RKO (cell line): ENCODE measurements around the gene SGPP2.
"Not testable (repeated sequence)": the region's sequence is repeated elsewhere in the genome, so short reads cannot be mapped to it uniquely, and the experiment has no call there.

Source experiments
- DNase-seq: peaks from one replicate; pipeline ENCODE4 v3.0.0-alpha.2; 2016; ENCODE audit warnings: low spot score

The SGPP2 gene

DNA sequence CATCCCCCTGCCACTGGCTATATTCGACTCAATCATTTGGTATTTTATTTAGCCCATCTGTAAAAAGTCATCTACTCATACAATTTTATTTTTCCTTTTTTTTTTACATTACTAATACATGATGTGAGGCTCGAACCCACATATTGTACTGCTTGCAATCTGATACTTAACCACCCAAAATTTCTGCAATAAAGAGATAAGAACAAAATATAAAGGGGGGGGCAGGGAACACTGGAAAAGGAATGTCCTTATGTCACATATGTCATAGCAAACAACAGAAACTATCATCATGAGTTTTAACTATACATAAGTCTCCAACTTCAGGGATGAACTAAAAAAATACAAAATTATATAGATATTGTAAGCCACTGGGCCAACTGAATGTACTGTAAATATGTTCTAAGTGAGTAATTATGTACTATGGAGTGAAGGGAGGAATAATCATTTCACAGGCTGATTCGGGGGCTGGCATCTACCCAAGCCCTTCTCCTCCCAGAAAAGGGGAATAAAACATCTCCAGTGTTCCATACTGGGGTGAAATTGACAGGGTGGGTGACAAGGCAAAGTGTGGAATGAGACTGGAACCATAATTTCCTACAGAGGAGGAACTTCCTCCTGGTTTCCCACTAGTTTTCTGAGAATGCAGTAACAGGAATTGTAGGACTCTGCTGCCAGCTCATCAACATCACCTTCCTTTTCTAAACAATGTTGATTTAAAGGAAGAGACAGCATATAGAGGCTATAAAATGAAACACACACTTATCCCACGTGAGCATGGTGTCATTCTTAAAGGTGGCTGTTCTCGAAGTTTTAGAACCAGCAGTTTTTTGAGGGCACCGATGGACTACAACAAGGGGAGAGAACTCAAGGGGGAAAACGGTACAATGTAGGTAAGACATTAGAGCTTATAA is 152.1 kb downstream of the SGPP2 start:
- DNase-seq, result no peak

DNA sequence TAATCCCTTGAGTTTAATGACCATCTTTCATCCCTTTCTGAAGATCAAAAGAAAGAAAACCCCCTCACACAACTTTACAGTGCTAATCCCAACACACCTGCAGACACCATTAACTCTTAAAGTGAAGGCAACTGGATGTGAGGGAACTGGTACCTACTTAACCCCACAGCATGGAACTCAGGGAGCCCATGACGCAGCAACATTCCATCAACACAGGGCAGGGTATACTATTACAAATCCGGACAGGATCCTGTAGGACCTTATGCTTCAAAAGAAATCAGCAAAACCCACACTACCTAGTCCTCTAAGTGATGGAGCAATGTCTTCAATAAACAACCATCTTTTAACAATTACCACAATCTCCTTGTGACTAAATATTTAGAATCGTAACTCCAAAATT is 153.0 kb downstream of the SGPP2 start:
- DNase-seq, result no peak

DNA sequence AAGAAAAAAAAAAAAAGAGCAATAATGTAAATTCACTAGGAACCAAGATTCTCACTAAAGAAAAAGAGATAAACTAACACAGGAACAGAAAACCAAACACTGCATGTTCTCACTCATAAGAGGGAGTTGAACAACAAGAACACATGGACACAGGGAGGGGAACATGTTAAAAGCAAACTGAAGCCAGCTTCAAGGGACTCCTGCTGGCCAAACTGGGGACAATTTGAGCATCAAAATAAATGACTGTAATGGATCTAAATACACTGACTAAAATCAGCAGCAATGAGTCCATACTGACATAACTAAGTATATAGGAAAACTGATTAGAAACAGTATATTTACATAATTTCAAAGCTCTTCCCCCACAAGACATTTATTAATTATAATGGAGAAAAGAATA is 158.6 kb downstream of the SGPP2 start:
- DNase-seq, result peak; percentile 46

DNA sequence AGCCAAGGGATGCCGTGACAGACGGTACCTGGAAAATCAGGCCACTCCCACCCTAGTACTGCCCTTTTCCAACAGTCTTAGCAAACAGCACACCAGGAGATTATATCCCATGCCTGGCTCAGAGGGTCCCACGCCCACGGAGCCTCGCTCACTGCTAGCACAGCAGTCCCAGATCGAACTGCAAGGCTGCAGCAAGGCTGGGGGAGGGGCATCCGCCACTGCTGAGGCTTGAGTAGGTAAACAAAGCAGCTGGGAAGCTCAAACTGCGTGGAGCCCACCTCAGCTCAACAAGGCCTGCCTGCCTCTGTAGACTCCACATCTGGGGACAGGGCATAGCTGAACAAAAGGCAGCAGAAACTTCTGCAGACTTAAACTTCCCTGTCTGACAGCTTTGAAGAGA is 160.2 kb downstream of the SGPP2 start:
- not testable (repeated sequence) for DNase-seq

DNA sequence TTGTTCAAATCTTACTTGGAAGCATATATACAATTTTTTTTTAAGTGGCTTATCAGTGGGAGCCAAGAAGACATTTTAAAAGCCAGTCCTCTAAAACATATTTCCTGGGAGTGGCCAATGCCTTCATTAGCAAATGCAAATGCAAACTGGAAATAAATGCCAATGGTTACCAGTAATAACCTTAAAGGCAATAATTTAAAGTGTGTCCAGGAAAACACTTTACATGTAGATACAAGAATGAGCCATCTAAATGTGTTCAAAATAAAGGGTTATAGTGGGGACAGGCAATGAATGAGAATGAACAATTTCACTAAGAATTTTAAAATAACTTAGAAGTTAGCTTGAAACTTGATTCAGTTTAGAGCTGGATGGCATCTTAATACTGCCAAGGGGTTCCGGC is 167.3 kb downstream of the SGPP2 start:
- DNase-seq, result no peak

DNA sequence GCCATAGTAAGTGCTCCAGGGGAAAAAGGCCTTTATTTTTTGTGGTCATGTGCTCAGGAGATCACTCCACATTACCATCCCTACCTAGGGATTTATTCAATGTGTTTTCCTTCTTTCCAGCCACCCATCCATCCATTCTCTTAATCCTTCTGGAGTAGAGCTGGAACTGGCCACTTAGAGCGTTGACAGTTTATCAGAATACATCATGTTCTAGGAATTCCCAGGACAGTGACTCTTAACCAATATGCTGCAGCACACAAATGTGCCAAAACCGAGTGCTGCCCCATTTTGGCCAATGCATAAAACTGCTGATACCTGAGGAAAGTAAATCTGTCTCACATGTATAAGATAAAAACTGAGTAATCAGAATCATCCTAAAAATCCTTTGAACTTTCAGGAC is 167.8 kb downstream of the SGPP2 start:
- no peak for DNase-seq

DNA sequence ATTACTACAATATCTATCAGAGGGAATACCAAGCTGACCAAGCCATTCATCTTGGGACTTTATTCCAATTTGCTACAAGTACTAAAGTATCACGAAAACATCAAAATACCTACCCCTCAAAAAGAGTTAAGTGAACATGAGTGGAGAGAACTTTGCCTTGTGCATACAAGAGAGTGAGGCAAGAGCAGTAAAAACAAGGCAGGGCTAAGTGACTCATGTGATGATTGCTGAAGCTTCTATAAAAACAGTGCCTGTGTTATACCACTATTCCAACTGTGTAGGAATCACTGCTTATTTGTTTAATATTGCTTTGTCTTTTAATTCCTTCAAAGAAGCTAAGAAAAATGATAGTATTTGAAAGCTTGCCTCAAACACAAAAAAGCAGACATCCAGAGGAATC is 170.3 kb downstream of the SGPP2 start:
- peak; percentile 39 for DNase-seq

DNA sequence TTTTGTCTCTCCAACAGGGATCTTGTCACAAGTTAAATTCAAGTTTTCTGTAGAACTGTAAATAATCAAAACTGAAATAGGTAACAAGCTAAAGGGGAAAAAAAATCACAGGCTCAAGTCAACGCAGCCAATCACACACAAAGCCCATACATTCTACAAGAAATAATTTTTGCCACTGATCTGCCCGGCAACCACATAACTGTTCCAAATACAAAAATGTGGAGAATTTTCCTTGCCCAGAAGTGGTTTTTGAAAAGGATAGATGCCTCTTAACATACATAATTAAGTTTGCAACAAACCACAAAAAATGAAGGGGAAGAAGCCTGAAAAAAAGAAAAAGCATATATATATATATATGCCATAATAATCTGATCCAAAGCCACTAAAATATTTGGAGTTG is 171.2 kb downstream of the SGPP2 start:
- DNase-seq, result no peak

DNA sequence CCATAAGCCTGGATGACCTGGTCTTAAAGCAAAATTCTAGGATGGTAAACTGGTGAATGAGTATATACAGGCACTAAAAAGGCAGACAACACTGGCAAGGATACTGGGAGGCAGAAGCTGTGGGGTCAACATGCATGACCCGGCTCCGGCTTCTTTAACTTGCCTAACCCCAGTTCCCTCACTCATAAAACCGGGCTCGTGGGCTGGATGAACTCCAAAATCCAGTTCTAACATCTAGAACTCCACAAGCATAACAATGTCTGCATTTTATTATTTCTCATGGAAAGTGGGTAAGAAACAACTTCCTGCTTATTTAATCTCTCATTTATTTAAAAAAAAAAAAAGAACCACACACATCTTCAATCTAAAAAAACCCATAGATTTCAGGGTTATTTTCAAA is 174.3 kb downstream of the SGPP2 start:
- no peak for DNase-seq

DNA sequence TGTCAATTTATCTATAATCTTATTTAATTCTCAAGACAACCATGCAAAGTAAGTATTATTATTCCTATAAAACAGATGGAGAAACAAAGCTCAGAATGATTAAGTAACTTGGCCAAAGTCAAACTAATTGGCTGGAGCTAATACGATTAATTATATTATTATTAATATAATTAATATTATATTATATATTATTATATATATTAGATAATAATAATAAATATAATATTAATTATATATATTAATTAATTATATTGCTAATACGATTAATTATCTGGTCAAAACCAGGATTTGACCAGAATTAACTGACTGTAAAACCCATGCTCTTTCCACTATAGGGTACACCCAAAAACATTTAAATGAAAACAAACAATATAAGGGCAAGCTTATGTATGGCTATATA is 179.2 kb downstream of the SGPP2 start:
- DNase-seq, result no peak

DNA sequence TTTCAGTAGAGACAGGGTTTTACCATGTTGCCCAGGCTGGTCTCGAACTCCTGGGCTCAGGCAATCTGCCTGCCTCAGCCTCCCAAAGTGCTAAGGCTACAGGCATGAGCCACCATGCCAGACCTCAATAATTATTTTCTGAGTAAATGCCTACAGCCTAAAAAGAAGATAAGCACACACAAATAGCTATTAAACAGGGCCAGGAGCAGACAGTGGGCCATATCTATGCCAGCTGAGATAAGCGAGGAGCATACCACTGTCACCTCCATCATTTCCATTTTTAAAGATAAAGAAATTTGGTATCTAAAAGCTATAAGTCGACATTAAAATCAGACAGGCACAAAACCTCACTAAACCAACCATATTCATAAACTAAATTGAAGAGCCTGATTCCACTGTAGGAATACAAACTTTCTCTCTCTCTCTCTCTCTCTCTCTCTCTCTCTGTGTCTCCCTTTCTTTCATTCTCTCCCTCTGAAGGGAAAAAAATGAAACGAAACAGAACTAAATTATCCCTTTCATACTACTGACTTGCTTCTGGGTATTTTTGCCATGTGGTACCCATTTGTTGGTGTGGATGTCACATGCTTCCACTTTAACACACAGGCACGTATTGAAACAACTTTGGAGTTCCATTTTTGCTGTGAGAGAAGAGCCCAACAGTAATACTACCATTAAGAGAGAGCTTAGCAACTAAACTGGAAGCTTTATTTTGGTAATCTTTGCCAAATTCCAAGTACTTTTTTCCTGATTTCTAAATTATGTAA is 180.6 kb downstream of the SGPP2 start:
- DNase-seq, result no peak

DNA sequence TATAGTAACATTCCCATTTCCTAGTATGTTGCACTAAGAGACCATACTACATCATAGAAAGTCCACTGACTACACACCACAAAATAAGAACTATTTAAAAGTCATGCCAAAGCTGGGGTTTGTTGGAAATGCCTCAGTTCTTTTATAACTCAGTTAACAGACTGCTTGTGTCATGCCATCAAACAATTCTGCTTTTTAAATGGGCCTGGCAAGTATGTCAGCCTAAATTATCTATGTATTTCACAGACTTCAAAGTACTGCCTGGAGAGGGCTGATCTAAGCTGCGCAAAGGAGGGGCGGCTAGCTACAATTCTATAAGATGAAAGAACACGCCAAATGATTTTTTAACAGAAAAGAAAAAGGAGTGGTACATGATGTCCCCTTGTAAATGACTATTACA is 182.0 kb downstream of the SGPP2 start:
- DNase-seq, result no peak

DNA sequence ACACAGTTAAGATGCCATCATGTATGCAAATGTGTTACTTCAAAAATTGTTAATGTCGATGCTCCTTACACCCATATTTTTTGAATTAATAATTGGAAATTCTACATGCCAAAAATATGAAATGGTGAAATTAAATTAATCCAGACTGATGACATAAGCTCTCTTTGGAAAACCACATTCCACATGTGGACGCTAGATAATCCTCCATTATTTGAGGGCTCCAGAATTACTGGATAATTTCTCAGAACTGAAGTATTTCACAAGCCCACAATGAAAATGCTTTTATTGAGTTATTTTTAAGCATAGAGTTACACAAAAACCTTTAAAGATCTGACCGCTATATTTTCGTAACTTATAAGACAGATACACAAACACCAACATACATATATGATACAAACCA is 183.7 kb downstream of the SGPP2 start:
- no peak for DNase-seq

DNA sequence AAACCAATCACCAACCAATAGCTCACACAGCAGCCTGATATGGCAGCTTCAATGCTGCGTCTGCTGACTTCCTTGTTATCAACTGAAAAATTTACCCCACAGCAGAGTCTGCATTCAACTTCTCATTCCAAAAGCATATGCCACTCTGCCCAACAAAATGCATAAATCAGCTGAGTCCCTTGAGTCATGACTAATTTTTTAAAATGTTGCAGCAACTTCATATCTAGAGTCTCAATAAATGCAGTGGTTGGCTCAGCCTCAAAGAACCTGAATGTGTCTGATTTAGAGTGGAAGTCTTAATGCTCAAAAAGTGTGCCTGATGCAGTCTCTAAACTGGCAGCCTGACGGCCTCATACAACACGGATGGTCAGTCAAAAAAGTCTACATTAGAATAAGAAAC is 185.0 kb downstream of the SGPP2 start:
- DNase-seq, result no peak
